ENCODE data around the gene PTGS1. TPM values are rescaled to one million over a fixed set of nuclear protein-coding genes. Genes with fewer than 3 reads are reported as not detected.

PTGS1 gene
- total and polyA plus RNA-seq, 2 of the 13 experiments (the other 11 are each of a cell fraction or from before 2014, with no cell fraction given) = 0.07 to 0.08 TPM

GRCh38 chr9:122382901-122383850 is 12.4 kb downstream of the PTGS1 start (continued):
- TF ChIP-seq ZNF766 (CRISPR knock-in tag; IDR thresholded peaks at IDR 0.05; ENCODE audit: borderline replicate concordance) = no peak
- no peak for TF ChIP-seq PTBP1 (IDR thresholded peaks at IDR 0.05; ENCODE audit: low read depth, low read length, poor library complexity, severe bottlenecking)
- TF ChIP-seq NONO (IDR thresholded peaks at IDR 0.05) = no peak
- TF ChIP-seq NONO (CRISPR knock-in tag; conservative IDR thresholded peaks at IDR 0.05) = no peak
- TF ChIP-seq FOXM1 (CRISPR knock-in tag; IDR thresholded peaks at IDR 0.05) = no peak
- no peak for TF ChIP-seq ZNF280D (CRISPR knock-in tag; IDR thresholded peaks at IDR 0.05)
- no peak for TF ChIP-seq ONECUT2 (CRISPR knock-in tag; IDR thresholded peaks at IDR 0.05)

GRCh38 chr9:122383992-122384461 is 13.2 kb downstream of the PTGS1 start:
- H3K79me2 ChIP-seq (ENCODE audit: insufficient read depth, low read length) = no peaks in the 10 kb centered on the region
- H3K9me3 ChIP-seq (ENCODE audit: low read length) = peaks cover 11% of the 10 kb centered on the region
- H4K20me1 ChIP-seq (ENCODE audit: insufficient read depth, low read length) = no peaks in the 10 kb centered on the region
- intact Hi-C loops (cut with micrococcal nuclease; ENCODE audit: unreplicated experiment) = no loop called here
- H3K36me3 ChIP-seq (replicated peaks in 1 of 2; ENCODE audit: control insufficient read depth in 1 of 2, insufficient read depth in 2 of 2, low read length in 2 of 2) = no peaks in the 10 kb centered on the region
- in situ Hi-C loops (cut with HindIII; ENCODE audit: extremely low pct_ligation_motif_present, low pct_unique_long_range_greater_than_20kb) = no loop called here
- FAIRE-seq = no peak
- no peak for ATAC-seq
- POLR2A ChIA-PET = no interaction called here
- CTCF ChIA-PET (ENCODE audit: low intra/inter-chr PET ratio, low total read pairs) = no interaction called here
- H3K9ac ChIP-seq (ENCODE audit: insufficient read depth, low read depth, low read length) = no peak overlapping the region
- 0% methylated on average over 1 of the region's 7 CpGs for WGBS (ENCODE audit: low lambda C conversion rate)
- TF ChIP-seq ZBTB34 (CRISPR knock-in tag; IDR thresholded peaks at IDR 0.05) (no peak), ATRX (CRISPR knock-in tag; IDR thresholded peaks at IDR 0.05; ENCODE audit: borderline replicate concordance) (no peak), NFE2L2 (IDR thresholded peaks at IDR 0.05; ENCODE audit: low read length) (peak; percentile 85), MAFK (conservative IDR thresholded peaks at IDR 0.05 in 1 of 2, IDR thresholded peaks at IDR 0.05 in 1 of 2; ENCODE audit: low read length in 2 of 2) (0 out of 4 replicates have a peak, but pooled peaks have one; percentile 19 to 24)
- no peak for DNase-seq (ENCODE audit: low spot score)
- H2AFZ ChIP-seq (ENCODE audit: low read length) = no peak overlapping the region
- H3K27ac ChIP-seq (ENCODE audit: extremely low read length, insufficient read depth, low read length) = no peak overlapping the region
- no peaks in the 10 kb centered on the region for H3K4me1 ChIP-seq (ENCODE audit: insufficient read depth, low read length)
- H3K27me3 ChIP-seq (ENCODE audit: control insufficient read depth in 1 of 2, insufficient read depth in 2 of 2, low read length in 2 of 2) = peaks cover 2 to 7% of the 10 kb centered on the region in 2 experiments; a peak in 2 of 5 replicates
- H3K4me3 ChIP-seq (replicated peaks in 1 of 3; ENCODE audit: insufficient read depth in 1 of 3, low read depth in 2 of 3, low read length in 3 of 3) = no peak overlapping the region
- H3K4me2 ChIP-seq (ENCODE audit: low read depth, low read length) = no peak overlapping the region
- BruUV-seq (replicated peaks) = no TSS peak

Measured in HepG2 (cell line).